Measurements from ENCODE around the gene TRIM54. TPM values are rescaled to one million over a fixed set of nuclear protein-coding genes. Genes with fewer than 3 reads are reported as not detected.

Gene TRIM54
- total and polyA plus RNA-seq, 2 of the 8 experiments (the other 6 are each of a cell fraction or from before 2014, with no cell fraction given), result 3.9 to 5.8 TPM

DNA sequence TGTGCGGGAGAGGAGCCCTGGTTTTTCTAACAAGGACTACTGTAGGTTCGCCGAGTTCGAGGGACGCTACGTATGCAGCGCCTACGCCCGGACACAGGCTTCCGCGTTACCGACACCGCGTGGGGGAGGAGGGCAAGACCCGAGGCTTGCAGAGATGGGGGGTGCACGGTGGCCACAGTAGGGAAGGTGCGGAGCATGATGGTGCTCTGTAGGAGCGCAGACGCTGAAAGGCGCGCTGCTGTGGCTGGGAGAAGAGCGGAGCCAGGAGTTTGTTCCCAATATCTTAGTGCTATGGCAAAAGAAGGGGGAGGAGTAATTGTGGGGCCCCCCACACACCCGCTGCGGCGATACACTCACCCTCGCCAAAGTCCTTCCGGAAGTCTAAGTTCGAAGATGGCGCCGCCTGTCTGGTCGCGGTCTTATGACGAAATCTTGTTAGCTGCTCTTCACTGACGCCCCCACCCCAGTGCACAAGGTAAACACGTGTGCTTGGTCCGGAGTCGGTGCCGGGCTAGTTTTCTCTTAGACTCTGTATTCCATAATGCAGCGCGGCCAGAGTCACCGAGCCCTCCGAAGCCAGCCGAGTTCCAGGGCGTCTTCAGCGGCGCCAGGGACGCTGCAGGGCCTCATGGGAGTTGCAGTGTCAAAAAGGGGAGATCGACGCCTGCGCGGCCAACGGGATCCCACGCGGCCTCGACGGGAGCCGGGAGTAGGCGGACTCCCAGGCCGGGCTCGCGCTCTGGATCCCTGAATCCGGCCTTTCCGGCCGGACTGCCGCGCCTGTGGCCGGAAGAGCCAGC is 74.4 kb downstream of the TRIM54 start, which contains the start of gene GTF3C2 (continued):
- peak; percentile 85 for TF ChIP-seq E2F6 (IDR thresholded peaks at IDR 0.05)
- peak; percentile 78 for TF ChIP-seq TAF1 (IDR thresholded peaks at IDR 0.05; ENCODE audit: low read depth, low read length)
- TF ChIP-seq TEAD4 (IDR thresholded peaks at IDR 0.05; ENCODE audit: low read depth, low read length), result no peak

Other genes starting within 250 kb of the TRIM54 start
- 49.7 and 52.7 TPM in 2 replicates for gene TMEM214, start 249.5 kb upstream of the TRIM54 start, total RNA-seq (2021; fragmentation: NEBNext Ultra II Directional; extraction: Animal tissue kit (Norgen Biotek cat#: 25700))
- 71.0 and 100 TPM in 2 replicates for gene TMEM214, start 249.5 kb upstream of the TRIM54 start, polyA plus RNA-seq (2011; rRNA removed)
- 45.4 and 51.0 TPM in 2 replicates for gene AGBL5, start 230.8 kb upstream of the TRIM54 start, total RNA-seq (2021; fragmentation: NEBNext Ultra II Directional; extraction: Animal tissue kit (Norgen Biotek cat#: 25700))
- 62.0 and 82.0 TPM in 2 replicates for gene AGBL5, start 230.8 kb upstream of the TRIM54 start, polyA plus RNA-seq (2011; rRNA removed)
- gene OST4, start 210.8 kb upstream of the TRIM54 start, total RNA-seq (2021; fragmentation: NEBNext Ultra II Directional; extraction: Animal tissue kit (Norgen Biotek cat#: 25700)), result 212 and 225 TPM in 2 replicates
- gene OST4, start 210.8 kb upstream of the TRIM54 start, polyA plus RNA-seq (2011; rRNA removed), result 865 and 906 TPM in 2 replicates
- gene EMILIN1, start 203.8 kb upstream of the TRIM54 start, total RNA-seq (2021; fragmentation: NEBNext Ultra II Directional; extraction: Animal tissue kit (Norgen Biotek cat#: 25700)), result 2.9 and 3.0 TPM in 2 replicates
- 1.9 and 3.1 TPM in 2 replicates for gene EMILIN1, start 203.8 kb upstream of the TRIM54 start, polyA plus RNA-seq (2011; rRNA removed)
- 17.7 and 20.5 TPM in 2 replicates for gene KHK, start 195.7 kb upstream of the TRIM54 start, total RNA-seq (2021; fragmentation: NEBNext Ultra II Directional; extraction: Animal tissue kit (Norgen Biotek cat#: 25700))
- gene KHK, start 195.7 kb upstream of the TRIM54 start, polyA plus RNA-seq (2011; rRNA removed), result 11.0 and 14.5 TPM in 2 replicates
- 3.4 and 3.5 TPM in 2 replicates for gene CGREF1, start 163.3 kb upstream of the TRIM54 start, total RNA-seq (2021; fragmentation: NEBNext Ultra II Directional; extraction: Animal tissue kit (Norgen Biotek cat#: 25700))
- 2.5 and 3.7 TPM in 2 replicates for gene CGREF1, start 163.3 kb upstream of the TRIM54 start, polyA plus RNA-seq (2011; rRNA removed)
- 0.20 and 0.50 TPM in 2 replicates for gene ABHD1, start 158.6 kb upstream of the TRIM54 start, total RNA-seq (2021; fragmentation: NEBNext Ultra II Directional; extraction: Animal tissue kit (Norgen Biotek cat#: 25700))
- 0.88 and 1.1 TPM in 2 replicates for gene ABHD1, start 158.6 kb upstream of the TRIM54 start, polyA plus RNA-seq (2011; rRNA removed)
- 51.2 and 54.1 TPM in 2 replicates for gene PREB, start 147.8 kb upstream of the TRIM54 start, total RNA-seq (2021; fragmentation: NEBNext Ultra II Directional; extraction: Animal tissue kit (Norgen Biotek cat#: 25700))
- gene PREB, start 147.8 kb upstream of the TRIM54 start, polyA plus RNA-seq (2011; rRNA removed), result 72.2 and 74.4 TPM in 2 replicates
- not detected in 2 replicates for gene PRR30, start 143.0 kb upstream of the TRIM54 start, total RNA-seq (2021; fragmentation: NEBNext Ultra II Directional; extraction: Animal tissue kit (Norgen Biotek cat#: 25700))
- not detected in 2 replicates for gene PRR30, start 143.0 kb upstream of the TRIM54 start, polyA plus RNA-seq (2011; rRNA removed)
- not detected in 2 replicates for gene TCF23, start 133.4 kb upstream of the TRIM54 start, total RNA-seq (2021; fragmentation: NEBNext Ultra II Directional; extraction: Animal tissue kit (Norgen Biotek cat#: 25700))
- 0.02 TPM in 2 replicates for gene TCF23, start 133.4 kb upstream of the TRIM54 start, polyA plus RNA-seq (2011; rRNA removed)
- gene ATRAID, start 70.4 kb upstream of the TRIM54 start, total RNA-seq (2021; fragmentation: NEBNext Ultra II Directional; extraction: Animal tissue kit (Norgen Biotek cat#: 25700)), result 103 and 109 TPM in 2 replicates
- 242 and 280 TPM in 2 replicates for gene ATRAID, start 70.4 kb upstream of the TRIM54 start, polyA plus RNA-seq (2011; rRNA removed)
- gene SLC5A6, start 70.2 kb upstream of the TRIM54 start, total RNA-seq (2021; fragmentation: NEBNext Ultra II Directional; extraction: Animal tissue kit (Norgen Biotek cat#: 25700)), result 118 and 123 TPM in 2 replicates
- 183 and 329 TPM in 2 replicates for gene SLC5A6, start 70.2 kb upstream of the TRIM54 start, polyA plus RNA-seq (2011; rRNA removed)
- gene CAD, start 65.1 kb upstream of the TRIM54 start, total RNA-seq (2021; fragmentation: NEBNext Ultra II Directional; extraction: Animal tissue kit (Norgen Biotek cat#: 25700)), result 146 and 147 TPM in 2 replicates
- 130 and 197 TPM in 2 replicates for gene CAD, start 65.1 kb upstream of the TRIM54 start, polyA plus RNA-seq (2011; rRNA removed)
- 15.2 and 16.1 TPM in 2 replicates for gene SLC30A3, start 19.4 kb upstream of the TRIM54 start, total RNA-seq (2021; fragmentation: NEBNext Ultra II Directional; extraction: Animal tissue kit (Norgen Biotek cat#: 25700))
- 30.7 and 48.7 TPM in 2 replicates for gene SLC30A3, start 19.4 kb upstream of the TRIM54 start, polyA plus RNA-seq (2011; rRNA removed)
- 1.4 TPM in 2 replicates for gene DNAJC5G, start 7.0 kb upstream of the TRIM54 start, total RNA-seq (2021; fragmentation: NEBNext Ultra II Directional; extraction: Animal tissue kit (Norgen Biotek cat#: 25700))
- gene DNAJC5G, start 7.0 kb upstream of the TRIM54 start, polyA plus RNA-seq (2011; rRNA removed), result 0.75 and 0.83 TPM in 2 replicates
- gene UCN, start 26.0 kb downstream of the TRIM54 start, total RNA-seq (2021; fragmentation: NEBNext Ultra II Directional; extraction: Animal tissue kit (Norgen Biotek cat#: 25700)), result not detected in 2 replicates
- gene UCN, start 26.0 kb downstream of the TRIM54 start, polyA plus RNA-seq (2011; rRNA removed), result 0.35 and 0.93 TPM in 2 replicates
- gene MPV17, start 40.7 kb downstream of the TRIM54 start, total RNA-seq (2021; fragmentation: NEBNext Ultra II Directional; extraction: Animal tissue kit (Norgen Biotek cat#: 25700)), result 45.2 and 46.1 TPM in 2 replicates
- gene MPV17, start 40.7 kb downstream of the TRIM54 start, polyA plus RNA-seq (2011; rRNA removed), result 148 and 181 TPM in 2 replicates
- gene GTF3C2, start 74.3 kb downstream of the TRIM54 start, total RNA-seq (2021; fragmentation: NEBNext Ultra II Directional; extraction: Animal tissue kit (Norgen Biotek cat#: 25700)), result 118 and 129 TPM in 2 replicates
- gene GTF3C2, start 74.3 kb downstream of the TRIM54 start, polyA plus RNA-seq (2011; rRNA removed), result 121 and 127 TPM in 2 replicates
- 63.2 and 66.0 TPM in 2 replicates for gene EIF2B4, start 87.9 kb downstream of the TRIM54 start, total RNA-seq (2021; fragmentation: NEBNext Ultra II Directional; extraction: Animal tissue kit (Norgen Biotek cat#: 25700))
- 60.0 and 61.0 TPM in 2 replicates for gene EIF2B4, start 87.9 kb downstream of the TRIM54 start, polyA plus RNA-seq (2011; rRNA removed)
- 54.9 and 59.1 TPM in 2 replicates for gene SNX17, start 88.2 kb downstream of the TRIM54 start, total RNA-seq (2021; fragmentation: NEBNext Ultra II Directional; extraction: Animal tissue kit (Norgen Biotek cat#: 25700))
- gene SNX17, start 88.2 kb downstream of the TRIM54 start, polyA plus RNA-seq (2011; rRNA removed), result 66.2 and 76.8 TPM in 2 replicates
- 17.3 and 18.8 TPM in 2 replicates for gene ZNF513, start 98.3 kb downstream of the TRIM54 start, total RNA-seq (2021; fragmentation: NEBNext Ultra II Directional; extraction: Animal tissue kit (Norgen Biotek cat#: 25700))
- 29.5 and 35.0 TPM in 2 replicates for gene ZNF513, start 98.3 kb downstream of the TRIM54 start, polyA plus RNA-seq (2011; rRNA removed)
- gene PPM1G, start 127.2 kb downstream of the TRIM54 start, total RNA-seq (2021; fragmentation: NEBNext Ultra II Directional; extraction: Animal tissue kit (Norgen Biotek cat#: 25700)), result 201 and 203 TPM in 2 replicates
- gene PPM1G, start 127.2 kb downstream of the TRIM54 start, polyA plus RNA-seq (2011; rRNA removed), result 73.3 and 85.5 TPM in 2 replicates
- 115 TPM in 2 replicates for gene NRBP1, start 146.2 kb downstream of the TRIM54 start, total RNA-seq (2021; fragmentation: NEBNext Ultra II Directional; extraction: Animal tissue kit (Norgen Biotek cat#: 25700))
- gene NRBP1, start 146.2 kb downstream of the TRIM54 start, polyA plus RNA-seq (2011; rRNA removed), result 137 and 145 TPM in 2 replicates
- 50.1 and 55.4 TPM in 2 replicates for gene KRTCAP3, start 160.0 kb downstream of the TRIM54 start, total RNA-seq (2021; fragmentation: NEBNext Ultra II Directional; extraction: Animal tissue kit (Norgen Biotek cat#: 25700))
- gene KRTCAP3, start 160.0 kb downstream of the TRIM54 start, polyA plus RNA-seq (2011; rRNA removed), result 72.5 and 114 TPM in 2 replicates
- gene IFT172, start 207.3 kb downstream of the TRIM54 start, total RNA-seq (2021; fragmentation: NEBNext Ultra II Directional; extraction: Animal tissue kit (Norgen Biotek cat#: 25700)), result 14.0 and 15.9 TPM in 2 replicates
- 12.9 and 13.5 TPM in 2 replicates for gene IFT172, start 207.3 kb downstream of the TRIM54 start, polyA plus RNA-seq (2011; rRNA removed)
- 13.4 and 14.7 TPM in 2 replicates for gene FNDC4, start 212.8 kb downstream of the TRIM54 start, total RNA-seq (2021; fragmentation: NEBNext Ultra II Directional; extraction: Animal tissue kit (Norgen Biotek cat#: 25700))
- 14.0 and 14.1 TPM in 2 replicates for gene FNDC4, start 212.8 kb downstream of the TRIM54 start, polyA plus RNA-seq (2011; rRNA removed)
- gene GCKR, start 214.4 kb downstream of the TRIM54 start, total RNA-seq (2021; fragmentation: NEBNext Ultra II Directional; extraction: Animal tissue kit (Norgen Biotek cat#: 25700)), result 0.57 and 1.2 TPM in 2 replicates
- 0.30 and 0.33 TPM in 2 replicates for gene GCKR, start 214.4 kb downstream of the TRIM54 start, polyA plus RNA-seq (2011; rRNA removed)

Measured in H1 (cell line).